GM18519 (cell line): ENCODE data around the gene BANF2.

Experiments used
- ATAC-seq: cut with Tn5 transposase; IDR thresholded peaks from one replicate; pipeline ENCODE4 v1.9.1; 2021; ENCODE audit warnings: mild to moderate bottlenecking, moderate library complexity; ENCODE audit not compliant: unreplicated experiment, low FRiP score

BANF2 gene

DNA sequence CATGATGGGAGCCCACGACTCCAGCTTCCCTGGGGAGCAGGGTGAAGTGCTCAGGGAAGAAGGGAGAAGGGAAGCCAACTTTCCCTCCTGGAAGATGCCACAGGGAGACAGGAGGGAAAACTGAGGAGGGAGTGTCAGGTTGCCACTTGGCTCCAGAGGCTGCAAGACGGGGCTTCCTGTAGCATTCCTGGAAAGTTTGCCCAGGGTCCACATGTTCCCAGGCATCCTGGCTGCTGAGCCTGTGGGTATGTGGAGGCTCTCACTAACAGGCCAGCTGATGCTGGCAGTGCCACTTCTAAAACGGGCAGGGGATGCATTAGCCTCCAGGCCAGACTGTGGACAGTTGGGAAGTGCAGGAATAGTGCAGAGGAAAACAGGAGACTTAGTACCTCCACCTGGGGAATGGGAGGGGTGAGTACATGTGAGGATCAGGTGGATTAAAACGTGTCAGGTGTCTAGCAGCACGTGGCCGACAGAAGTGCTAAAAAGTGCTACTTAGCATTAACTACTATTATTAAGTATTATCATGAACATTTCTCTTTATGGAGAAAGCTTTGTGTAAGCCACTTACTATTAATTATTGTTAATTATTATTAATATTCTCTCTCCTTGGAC is 33.2 kb downstream of the BANF2 start:
- ATAC-seq, result no peak

DNA sequence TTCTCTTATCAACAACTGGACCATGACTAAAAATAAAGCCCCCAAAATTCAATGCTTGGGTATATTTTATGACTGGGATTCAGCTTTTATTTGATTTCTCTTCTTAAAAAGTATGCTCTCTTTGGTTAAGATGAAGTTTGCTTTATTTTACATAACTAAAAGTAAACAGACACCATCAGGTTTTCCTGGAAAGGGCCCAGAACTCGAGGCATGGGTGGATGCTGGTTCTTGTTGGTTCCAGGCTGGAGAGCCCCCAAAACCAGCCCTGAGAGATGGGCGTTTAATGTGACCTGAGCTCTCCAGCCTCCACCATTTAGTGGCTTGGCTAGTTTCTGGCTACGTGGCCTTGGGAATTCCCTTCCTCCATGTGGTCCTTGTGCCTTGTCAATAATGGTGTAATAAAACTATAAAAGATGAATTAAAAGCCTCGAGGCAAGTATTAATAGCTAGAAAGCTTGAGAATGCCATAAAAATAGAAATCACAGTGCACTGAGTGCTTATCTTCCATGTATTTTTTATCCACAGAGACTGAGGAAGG is 34.1 kb downstream of the BANF2 start:
- no peak for ATAC-seq

- ATAC-seq, result no peak
These were observed 34.6 kb downstream of the BANF2 start for GRCh38 chr20:17734374-17734773.

DNA sequence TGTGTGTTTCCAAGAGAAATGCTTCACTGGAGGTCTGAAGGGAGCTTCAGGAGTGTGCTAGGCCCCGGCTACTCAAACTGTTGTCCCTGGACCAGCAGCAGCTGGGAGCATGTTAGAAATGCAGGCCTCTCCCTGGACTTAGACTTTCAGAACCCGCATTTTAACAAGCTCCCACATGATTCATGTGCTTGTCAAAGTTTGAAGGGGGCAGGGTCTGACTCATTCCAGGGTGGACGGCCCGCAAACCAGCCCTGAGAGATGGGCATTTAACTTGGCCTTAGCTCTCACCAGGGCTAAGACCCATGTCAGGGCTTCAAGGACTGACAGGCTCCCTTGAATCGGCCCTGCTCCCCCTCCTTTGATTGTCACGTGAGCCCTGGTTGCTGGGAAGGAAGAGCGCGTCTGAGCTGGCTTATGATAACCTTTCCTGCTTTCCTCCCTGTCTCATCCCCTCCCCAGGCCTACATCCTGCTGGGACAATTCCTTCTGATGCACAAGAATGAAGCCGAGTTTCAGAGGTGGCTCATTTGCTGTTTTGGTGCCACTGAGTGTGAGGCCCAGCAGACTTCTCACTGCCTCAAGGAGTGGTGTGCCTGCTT is 35.5 kb downstream of the BANF2 start:
- no peak for ATAC-seq

DNA sequence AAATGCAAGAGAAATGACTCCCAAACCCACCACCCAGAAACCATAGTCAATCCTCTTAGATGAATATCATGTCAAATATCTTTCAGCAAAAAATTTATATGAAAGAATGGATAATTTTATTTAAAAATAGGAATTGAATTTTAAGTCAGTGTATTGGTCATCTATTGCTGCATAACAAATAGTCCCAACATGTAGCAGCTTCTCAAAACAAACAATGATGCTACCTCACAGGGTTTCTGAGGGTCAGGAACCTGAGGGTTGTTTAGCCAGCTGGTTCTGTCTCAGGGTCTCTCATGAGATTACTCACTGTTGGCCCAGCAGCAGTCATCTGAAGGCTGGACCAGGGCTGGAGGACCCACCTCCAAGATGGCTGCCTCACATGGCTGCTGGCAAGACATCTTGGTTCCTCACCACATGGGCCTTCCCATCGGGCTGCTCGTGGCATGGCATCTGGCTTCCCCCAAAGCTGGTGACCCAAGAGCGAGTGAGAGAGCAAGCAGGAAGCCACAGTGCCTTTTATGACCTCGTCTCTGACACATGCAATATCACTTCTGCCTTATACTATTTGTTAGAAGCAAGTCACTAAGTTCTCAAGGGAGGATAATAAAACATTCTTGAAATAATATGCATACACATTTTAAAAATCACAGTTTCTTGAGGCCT is 36.3 kb downstream of the BANF2 start:
- no peak for ATAC-seq

DNA sequence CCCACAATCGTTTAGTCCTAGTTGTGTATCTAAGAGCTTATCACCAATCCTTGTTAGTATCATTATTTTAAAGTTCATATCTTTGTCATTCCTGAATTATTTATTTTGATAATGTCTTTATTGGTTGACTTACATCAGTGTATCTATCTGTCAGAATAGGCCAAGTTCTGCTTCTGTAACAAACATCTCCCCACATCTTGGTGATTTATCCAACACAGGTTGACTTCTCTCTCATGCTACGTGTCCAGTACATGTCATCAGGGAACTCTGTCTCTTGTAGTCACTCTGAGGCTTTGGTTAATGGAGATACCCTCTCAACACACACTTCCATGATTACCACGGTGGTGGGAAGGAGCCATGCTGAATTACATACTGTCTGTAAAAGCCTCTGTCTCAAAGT is 38.4 kb downstream of the BANF2 start:
- no peak for ATAC-seq

- ATAC-seq, result no peak
These were observed 41.5 kb downstream of the BANF2 start for GRCh38 chr20:17741220-17741619.

DNA sequence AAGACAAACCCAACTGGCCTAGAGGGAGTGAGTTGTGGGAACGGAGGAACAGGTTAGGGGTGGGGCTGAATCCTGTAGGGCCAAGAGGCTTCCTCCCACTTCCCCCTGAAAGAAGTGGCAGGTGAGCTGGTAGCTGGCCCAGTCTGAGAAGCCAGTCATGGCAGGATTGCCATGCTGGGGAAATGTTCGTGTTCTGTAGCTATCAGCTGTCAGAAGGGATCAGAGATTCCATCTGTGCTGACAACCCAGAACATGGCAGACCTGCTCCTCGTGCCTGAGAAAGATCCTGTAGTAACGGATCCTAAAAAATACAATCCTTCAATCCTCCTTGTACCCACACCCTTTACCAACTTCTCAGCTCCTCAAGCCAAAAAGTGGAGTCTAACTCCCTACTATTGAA is 43.0 kb downstream of the BANF2 start:
- no peak for ATAC-seq

GRCh38 chr20:17743677-17744076 is 43.9 kb downstream of the BANF2 start:
- no peak for ATAC-seq

- no peak for ATAC-seq
These were observed 47.7 kb downstream of the BANF2 start for GRCh38 chr20:17747431-17747846.

GRCh38 chr20:17748279-17748678 is 48.5 kb downstream of the BANF2 start:
- ATAC-seq, result no peak

- no peak for ATAC-seq
These were observed 49.8 kb downstream of the BANF2 start for GRCh38 chr20:17749626-17749977.

- ATAC-seq, result no peak
These were observed 50.4 kb downstream of the BANF2 start for GRCh38 chr20:17749978-17750721.

DNA sequence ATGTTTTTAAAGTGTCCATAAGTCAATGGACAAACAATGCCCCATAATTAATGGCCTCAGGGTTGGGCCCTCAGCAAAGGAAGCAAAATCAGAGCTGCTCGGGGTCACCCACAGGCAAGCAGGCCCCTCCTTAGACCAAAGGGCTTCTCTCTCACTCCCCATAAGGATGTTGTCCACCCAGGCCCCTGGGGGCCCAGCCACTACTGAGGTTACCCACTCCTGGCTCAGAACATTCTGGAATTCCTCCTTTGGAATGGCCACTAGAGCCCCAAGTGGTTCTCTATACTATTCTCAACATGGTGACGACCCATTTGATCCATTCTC is 50.9 kb downstream of the BANF2 start:
- no peak for ATAC-seq

- no peak for ATAC-seq
These were observed 51.9 kb downstream of the BANF2 start for GRCh38 chr20:17751640-17752039.

DNA sequence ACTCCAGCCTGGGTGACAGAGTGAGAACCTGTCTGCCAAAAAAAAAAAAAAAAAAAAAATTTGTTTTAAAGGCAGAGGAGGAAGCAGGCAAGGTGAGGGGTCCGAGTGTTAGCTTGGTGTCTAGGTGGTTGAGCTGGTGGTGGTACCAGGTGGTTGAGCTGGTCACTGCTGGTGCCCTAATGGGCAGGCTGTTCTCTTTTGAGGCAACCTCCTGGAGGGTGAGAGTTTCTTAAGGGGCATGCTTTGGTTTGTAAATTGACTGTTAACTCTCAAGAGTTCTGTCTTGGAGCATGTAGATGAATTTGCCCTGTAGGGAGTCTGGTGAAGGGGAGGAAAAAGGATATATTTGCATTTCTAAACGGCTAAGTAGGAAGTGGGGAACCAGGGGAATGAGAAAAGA is 52.7 kb downstream of the BANF2 start:
- no peak for ATAC-seq

- ATAC-seq, result no peak
These were observed 53.8 kb downstream of the BANF2 start for GRCh38 chr20:17753516-17753915.

GRCh38 chr20:17756529-17756928 is 56.8 kb downstream of the BANF2 start:
- ATAC-seq, result no peak

DNA sequence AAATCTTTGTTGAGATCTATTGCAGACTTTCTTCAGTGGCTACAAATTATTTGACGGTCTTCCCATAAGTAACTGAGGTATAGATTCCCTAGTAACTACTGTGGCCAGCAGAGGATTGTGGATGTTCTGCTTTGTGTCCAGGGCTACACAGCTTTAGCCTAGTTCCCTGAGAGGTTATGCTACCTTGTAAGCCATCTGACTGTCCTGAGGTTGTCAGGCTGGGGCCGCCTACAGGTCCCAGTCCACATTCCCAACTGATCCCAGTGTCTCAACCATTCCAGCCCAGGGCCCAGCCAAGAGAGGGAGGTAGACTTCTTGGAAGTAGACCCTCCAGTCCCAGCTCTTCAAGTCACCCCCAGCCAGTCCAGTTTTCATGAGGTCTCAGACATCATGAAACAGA is 57.7 kb downstream of the BANF2 start:
- no peak for ATAC-seq

DNA sequence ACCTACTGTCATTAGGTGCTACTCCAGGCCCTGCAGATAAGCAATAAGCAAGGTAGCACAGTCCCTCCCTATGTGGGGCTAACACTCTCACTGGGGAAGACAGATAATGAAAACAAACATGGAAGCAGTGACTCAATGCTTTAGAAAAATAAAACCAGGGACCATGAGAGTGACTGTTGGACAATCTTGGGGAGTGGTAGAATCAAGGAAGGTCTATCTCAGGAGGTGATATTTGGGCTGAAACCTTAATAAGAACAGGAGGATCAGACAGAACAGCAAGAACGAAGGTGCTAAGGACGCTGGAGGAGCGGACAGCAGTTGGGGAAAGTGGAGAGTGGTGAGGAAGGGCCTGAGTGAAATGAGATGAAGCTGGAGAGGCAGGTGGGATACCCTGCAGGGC is 58.2 kb downstream of the BANF2 start:
- no peak for ATAC-seq

DNA sequence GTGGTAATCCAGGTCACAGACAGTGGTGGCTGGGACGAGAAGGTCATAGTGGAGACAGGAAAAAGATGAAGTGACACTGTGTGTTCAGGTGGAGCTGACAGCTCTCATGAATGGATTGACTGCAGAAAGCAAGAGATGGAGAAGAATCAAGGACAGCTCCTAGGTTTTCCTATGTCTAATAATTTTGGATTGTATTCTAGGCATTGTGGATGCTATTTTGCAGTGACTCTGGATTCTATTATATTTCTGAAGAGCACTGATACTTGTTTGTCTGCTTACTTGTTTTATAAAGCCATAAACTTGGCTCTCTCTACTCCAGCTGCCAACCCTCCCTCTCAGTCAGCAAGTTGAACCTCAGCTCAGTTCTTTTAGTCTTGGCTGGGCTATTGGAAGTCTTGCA is 58.7 kb downstream of the BANF2 start:
- no peak for ATAC-seq
